PC-9 (cell line): Measurements from ENCODE around the gene SDHAF2.

Experiments used
- CTCF ChIP-seq: fragments of 200-600 bp; sonication (generic); conservative IDR thresholded peaks from 2 replicates; pipeline ENCODE4 v1.6.1; 2017; ENCODE audit warnings: mixed run types, antibody characterized with exemption, mild to moderate bottlenecking, moderate library complexity
- EZH2 ChIP-seq: fragments of 200-600 bp; sonication (generic); IDR thresholded peaks from 2 replicates; pipeline ENCODE4 v1.8.0; 2017; ENCODE audit warnings: antibody characterized with exemption, low read depth

GRCh38 chr11:61416941-61417340 is 13.0 kb upstream of the SDHAF2 start:
- TF ChIP-seq CTCF (no peak), EZH2 (no peak)
